Fibroblast of lung (primary cell): ENCODE data around the gene KLHL5.

Source experiments
- CTCF ChIP-seq, 2 donors: IDR thresholded peaks in 1 of 2; conservative IDR thresholded peaks in 1 of 2; 1 replicate in 1 of 2; 2 replicates in 1 of 2; pipeline ENCODE4 v1.5.1; 2011 to 2012; ENCODE audit warnings: low read length in 2 of 2, control low read depth in 1 of 2, inconsistent platforms in 1 of 2, low read depth in 1 of 2, mild to moderate bottlenecking in 1 of 2
- EZH2 ChIP-seq: IDR thresholded peaks from 2 replicates; pipeline ENCODE4 v1.5.1; 2012; ENCODE audit warnings: low read length, control low read depth, mild to moderate bottlenecking; ENCODE audit errors: missing control alignments

DNA sequence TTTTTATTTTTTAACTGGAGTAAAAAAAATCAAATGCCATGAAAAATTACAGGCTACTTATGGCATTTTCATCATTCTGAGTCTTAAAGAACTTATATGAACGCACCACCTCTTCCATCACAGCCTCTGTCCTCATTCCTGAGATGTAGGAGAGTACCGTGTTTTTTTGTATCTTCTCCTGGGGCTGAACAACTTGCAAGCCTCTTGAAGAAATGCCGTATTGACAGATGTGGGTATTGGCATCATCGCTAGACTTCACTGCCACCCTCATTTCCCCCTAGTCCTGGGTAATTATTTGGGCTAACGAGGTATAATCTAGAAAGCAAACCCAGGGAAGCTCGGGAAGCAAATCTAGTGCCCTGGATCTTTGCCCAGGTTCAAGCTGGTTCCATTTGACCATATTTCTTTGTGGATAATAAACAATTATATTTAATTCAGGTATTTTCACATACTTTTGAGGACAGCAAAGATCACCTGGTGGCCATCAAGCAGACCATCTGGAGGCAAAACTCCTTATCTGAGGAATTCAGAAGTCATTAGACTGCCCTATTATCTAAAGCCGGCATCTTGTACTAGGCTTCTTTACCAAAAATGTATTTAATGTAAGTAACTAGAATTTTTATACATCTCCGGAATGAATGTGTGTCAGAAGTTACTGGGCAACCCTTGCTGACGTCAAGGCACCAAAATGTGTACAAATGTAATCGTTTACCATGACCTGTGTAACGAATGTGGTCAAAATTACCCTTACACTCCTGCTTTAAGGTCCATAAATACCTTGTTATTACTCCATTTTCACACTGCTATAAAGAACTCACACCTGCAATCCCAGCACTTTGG lies 64.4 kb downstream of the KLHL5 start:
- TF ChIP-seq CTCF (conservative IDR thresholded peaks at IDR 0.05 in 1 of 2, IDR thresholded peaks at IDR 0.05 in 1 of 2; ENCODE audit: low read depth in 1 of 2, low read length in 2 of 2) (no peak), EZH2 (no peak)
